ENCODE data around the gene SYNM. TPM values are rescaled to one million over a fixed set of nuclear protein-coding genes. Genes with fewer than 3 reads are reported as not detected.

SYNM gene
- total RNA-seq, 1 experiment from 2014 or later: 2.6 TPM

GRCh38 chr15:99170476-99171065 is 65.7 kb downstream of the SYNM start:
- no TSS peak for BruUV-seq (replicated peaks)
- no peak overlapping the region for H3K27ac ChIP-seq (ENCODE audit: low read depth, low read length, poor library complexity, severe bottlenecking)
- POLR2A ChIA-PET (ENCODE audit: low non-redundant PET): no interaction called here
- TF ChIP-seq EZH2 (IDR thresholded peaks at IDR 0.05; ENCODE audit: borderline replicate concordance, low read depth, low read length, poor library complexity, severe bottlenecking) (no peak), CTCF (conservative IDR thresholded peaks at IDR 0.05; ENCODE audit: low read depth, low read length) (no peak)
- no peaks in the 10 kb centered on the region for H3K27me3 ChIP-seq (replicated peaks; ENCODE audit: insufficient read depth, low read depth, low read length, poor library complexity)
- H3K4me3 ChIP-seq (ENCODE audit: low read depth, low read length, poor library complexity, severe bottlenecking): no peak overlapping the region
- no peaks in the 10 kb centered on the region for H3K36me3 ChIP-seq (ENCODE audit: insufficient read depth, low read length, poor library complexity, severe bottlenecking)
- no peaks in the 10 kb centered on the region for H3K9me3 ChIP-seq (ENCODE audit: low read depth, low read length, poor library complexity, severe bottlenecking)
- CTCF ChIA-PET: no interaction called here
- no peaks in the 10 kb centered on the region for H3K4me1 ChIP-seq (ENCODE audit: insufficient read depth, low read length, poor library complexity, severe bottlenecking)
- DNase-seq (ENCODE audit: low spot score): no peak
- intact Hi-C loops (cut with micrococcal nuclease; ENCODE audit: unreplicated experiment): no loop called here

DNA sequence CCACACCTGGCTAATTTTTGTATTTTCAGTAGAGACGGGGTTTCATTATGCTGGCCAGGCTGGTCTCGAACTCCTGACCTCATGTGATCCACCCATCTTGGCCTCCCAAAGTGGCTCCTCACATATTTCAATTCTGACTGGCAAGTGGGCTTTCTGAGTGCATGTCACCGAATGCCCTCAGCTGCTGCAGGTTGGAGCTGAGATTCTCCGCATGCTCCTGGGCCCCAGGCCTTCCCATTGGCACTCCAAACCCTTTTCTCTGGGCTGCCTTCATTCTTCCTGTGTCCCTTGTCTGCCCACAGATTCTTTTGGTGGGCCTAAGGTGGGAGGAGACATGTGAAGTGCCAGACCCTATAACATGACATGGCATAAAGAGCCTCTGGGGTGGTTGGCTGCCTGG is 67.3 kb downstream of the SYNM start:
- Histone ChIP-seq H3K27me3 (replicated peaks; ENCODE audit: insufficient read depth, low read depth, low read length, poor library complexity) (no peaks in the 10 kb centered on the region), H3K4me3 (ENCODE audit: low read depth, low read length, poor library complexity, severe bottlenecking) (no peak overlapping the region), H3K4me1 (ENCODE audit: insufficient read depth, low read length, poor library complexity, severe bottlenecking) (no peaks in the 10 kb centered on the region), H3K27ac (ENCODE audit: low read depth, low read length, poor library complexity, severe bottlenecking) (no peak overlapping the region), H3K9me3 (ENCODE audit: low read depth, low read length, poor library complexity, severe bottlenecking) (no peaks in the 10 kb centered on the region), H3K36me3 (ENCODE audit: insufficient read depth, low read length, poor library complexity, severe bottlenecking) (no peaks in the 10 kb centered on the region)
- ChIA-PET POLR2A (ENCODE audit: low non-redundant PET) (no interaction called here), CTCF (no interaction called here)
- no peak for DNase-seq (ENCODE audit: low spot score)
- TF ChIP-seq CTCF (conservative IDR thresholded peaks at IDR 0.05; ENCODE audit: low read depth, low read length) (no peak), EZH2 (IDR thresholded peaks at IDR 0.05; ENCODE audit: borderline replicate concordance, low read depth, low read length, poor library complexity, severe bottlenecking) (no peak)
- intact Hi-C loops (cut with micrococcal nuclease; ENCODE audit: unreplicated experiment): no loop called here
- BruUV-seq (replicated peaks): no TSS peak

DNA sequence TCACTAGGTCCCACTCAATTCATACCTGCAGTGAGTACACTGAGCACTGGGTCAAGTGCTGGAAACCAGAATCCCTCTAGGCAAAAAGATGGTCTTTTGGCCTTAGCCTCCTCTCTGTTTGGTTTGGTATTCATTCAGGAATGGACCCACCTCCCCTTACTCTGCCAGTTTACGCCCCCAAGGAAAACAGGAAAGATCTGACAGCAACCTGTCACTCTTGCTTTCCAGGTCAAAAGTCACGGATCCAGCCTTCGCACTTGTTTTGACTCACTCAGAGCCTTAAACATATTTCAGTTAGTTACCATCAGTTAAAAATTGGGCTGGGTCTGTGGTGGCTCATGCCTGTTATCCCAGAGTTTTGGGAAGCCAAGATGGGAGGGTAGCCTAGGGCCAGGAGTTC is 68.1 kb downstream of the SYNM start:
- Histone ChIP-seq H3K9me3 (ENCODE audit: low read depth, low read length, poor library complexity, severe bottlenecking) (no peaks in the 10 kb centered on the region), H3K27me3 (replicated peaks; ENCODE audit: insufficient read depth, low read depth, low read length, poor library complexity) (no peaks in the 10 kb centered on the region), H3K4me1 (ENCODE audit: insufficient read depth, low read length, poor library complexity, severe bottlenecking) (no peaks in the 10 kb centered on the region), H3K27ac (ENCODE audit: low read depth, low read length, poor library complexity, severe bottlenecking) (no peak overlapping the region), H3K4me3 (ENCODE audit: low read depth, low read length, poor library complexity, severe bottlenecking) (no peak overlapping the region), H3K36me3 (ENCODE audit: insufficient read depth, low read length, poor library complexity, severe bottlenecking) (no peaks in the 10 kb centered on the region)
- BruUV-seq (replicated peaks): no TSS peak
- no peak for TF ChIP-seq EZH2 (IDR thresholded peaks at IDR 0.05; ENCODE audit: borderline replicate concordance, low read depth, low read length, poor library complexity, severe bottlenecking)
- no peak for TF ChIP-seq CTCF (conservative IDR thresholded peaks at IDR 0.05; ENCODE audit: low read depth, low read length)
- no peak for DNase-seq (ENCODE audit: low spot score)
- ChIA-PET CTCF (no interaction called here), POLR2A (ENCODE audit: low non-redundant PET) (no interaction called here)
- intact Hi-C loops (cut with micrococcal nuclease; ENCODE audit: unreplicated experiment): no loop called here

Data from A673 (cell line).